GM18505 (cell line): ENCODE data around the gene HOOK2.
"Not testable (repeated sequence)": the region's sequence is repeated elsewhere in the genome, so short reads cannot be mapped to it uniquely, and the experiment has no call there.

Experiments used
- ATAC-seq: cut with Tn5 transposase; IDR thresholded peaks from one replicate; pipeline ENCODE4 v1.9.1; 2021; ENCODE audit not compliant: unreplicated experiment
- POLR2A ChIP-seq: IDR thresholded peaks from 4 replicates; pipeline ENCODE4 v1.6.1; 2011; ENCODE audit warnings: borderline replicate concordance; ENCODE audit not compliant: insufficient read depth, insufficient read length; ENCODE audit errors: extremely low read depth

The HOOK2 gene

GRCh38 chr19:12799742-12800465 lies 24.6 kb upstream of the HOOK2 start:
- ATAC-seq = no peak
- no peak for TF ChIP-seq POLR2A

- not testable (repeated sequence) for ATAC-seq
These were observed 22.3 kb upstream of the HOOK2 start for GRCh38 chr19:12797607-12798006.

GRCh38 chr19:12797141-12797587 lies 21.8 kb upstream of the HOOK2 start:
- ATAC-seq = no peak
- no peak for TF ChIP-seq POLR2A

GRCh38 chr19:12796146-12797071 lies 21.1 kb upstream of the HOOK2 start:
- no peak for TF ChIP-seq POLR2A
- no peak for ATAC-seq

- no peak for ATAC-seq
- TF ChIP-seq POLR2A = no peak
These were observed 19.6 kb upstream of the HOOK2 start for GRCh38 chr19:12794971-12795381.

GRCh38 chr19:12794196-12794941 lies 19.0 kb upstream of the HOOK2 start:
- no peak for ATAC-seq
- no peak for TF ChIP-seq POLR2A

- ATAC-seq = peak; percentile 35
- peak; percentile 86 for TF ChIP-seq POLR2A
These were observed 18.2 kb upstream of the HOOK2 start for GRCh38 chr19:12793290-12794195.

- no peak for ATAC-seq
- TF ChIP-seq POLR2A = no peak
These were observed 17.5 kb upstream of the HOOK2 start for GRCh38 chr19:12792853-12793289.

GRCh38 chr19:12792051-12792852 lies 16.9 kb upstream of the HOOK2 start:
- TF ChIP-seq POLR2A = peak; percentile 66
- ATAC-seq = no peak

- peak; percentile 22 for ATAC-seq
- TF ChIP-seq POLR2A = peak; percentile 100
These were observed 16.1 kb upstream of the HOOK2 start, which contains the start of gene JUNB for GRCh38 chr19:12791345-12792050. JUNB (plus strand) TSS chr19:12791486; CDS start chr19:12791772, 286 bp downstream.
